Caco-2 (cell line): ENCODE data around the gene JARID2. TPM values are rescaled to one million over a fixed set of nuclear protein-coding genes. Genes with fewer than 3 reads are reported as not detected.

Source experiments
- BruUV-seq: library from RNA; stranded (reverse); fragments of 400-500 nt; replicated peaks from 2 replicates; lab custom pipeline; 2021; lab: Mats Ljungman, UMichigan
- CTCF ChIA-PET: fragments of 300-600 bp; sonication (Branson Sonifier 250); formaldehyde crosslinking; loops from one replicate; lab custom pipeline; 2022; ENCODE audit warnings: antibody characterized with exemption; lab: Charles Lee
- POLR2A ChIA-PET: fragments of 300-600 bp; sonication (Branson Sonifier 250); formaldehyde crosslinking; loops from one replicate; lab custom pipeline; 2022; ENCODE audit warnings: antibody characterized with exemption; lab: Charles Lee
- DNase-seq, 2 experiments: peaks; one replicate each; pipeline versions ENCODE4 v3.0.0 to v3.0.0-alpha.2; 2020 to 2022
- H3K27me3 ChIP-seq: replicated peaks from 2 replicates; pipeline ENCODE4 v1.6.0; 2011; ENCODE audit warnings: low read length; ENCODE audit not compliant: control insufficient read depth, insufficient read depth
- H3K36me3 ChIP-seq: 2 replicates; pipeline ENCODE4 v1.5.1; 2011; ENCODE audit warnings: low read length; ENCODE audit not compliant: control insufficient read depth, insufficient read depth
- H3K4me1 ChIP-seq: fragments of 250-450 bp; sonication (Bioruptor Pico); 2 replicates; pipeline ENCODE4 v1.5.1; 2020; ENCODE audit warnings: mild to moderate bottlenecking
- H3K4me3 ChIP-seq: 2 replicates; pipeline ENCODE4 v1.5.1; 2011; ENCODE audit warnings: low read depth, mild to moderate bottlenecking, control low read depth, low read length
- H3K9me3 ChIP-seq: fragments of 250-450 bp; sonication (Bioruptor Pico); 2 replicates; pipeline ENCODE4 v1.5.1; 2020; ENCODE audit warnings: mild to moderate bottlenecking, moderate library complexity
- H3K27ac Mint-ChIP-seq: one replicate; pipeline ENCODE4 v1.8.0; 2022; ENCODE audit warnings: mixed read lengths; ENCODE audit not compliant: unreplicated experiment
- H3K27me3 Mint-ChIP-seq: one replicate; pipeline ENCODE4 v1.8.0; 2022; ENCODE audit warnings: mixed read lengths; ENCODE audit not compliant: insufficient read depth, unreplicated experiment
- H3K36me3 Mint-ChIP-seq: one replicate; pipeline ENCODE4 v1.8.0; 2022; ENCODE audit warnings: mild to moderate bottlenecking, mixed read lengths; ENCODE audit not compliant: insufficient read depth, unreplicated experiment
- H3K4me1 Mint-ChIP-seq: one replicate; pipeline ENCODE4 v1.8.0; 2022; ENCODE audit warnings: low read depth, mixed read lengths; ENCODE audit not compliant: unreplicated experiment
- H3K4me3 Mint-ChIP-seq: one replicate; pipeline ENCODE4 v1.8.0; 2022; ENCODE audit warnings: mild to moderate bottlenecking, moderate library complexity, mixed read lengths; ENCODE audit not compliant: unreplicated experiment
- H3K9me3 Mint-ChIP-seq: one replicate; pipeline ENCODE4 v1.8.0; 2022; ENCODE audit warnings: mixed read lengths; ENCODE audit not compliant: unreplicated experiment
- CTCF ChIP-seq, 2 experiments: fragments of 200-600 bp in 1 of 2; IDR thresholded peaks; 1 replicate in 1 of 2; 2 replicates in 1 of 2; pipeline versions ENCODE4 v1.5.1 to v1.8.0; 2011 to 2022; ENCODE audit warnings: antibody characterized with exemption in 1 of 2, control low read depth in 1 of 2, inconsistent platforms in 1 of 2, low read depth in 1 of 2, low read length in 1 of 2, mild to moderate bottlenecking in 1 of 2, moderate library complexity in 1 of 2; ENCODE audit not compliant: insufficient read depth in 1 of 2, severe bottlenecking in 1 of 2, unreplicated experiment in 1 of 2
- intact Hi-C: fragments of 100-400 bp; cut with micrococcal nuclease; formaldehyde crosslinking; loops from one replicate; pipeline ENCODE4 v1.10.0; 2022; ENCODE audit not compliant: unreplicated experiment
- total RNA-seq: library from RNA; stranded (reverse); gene quantifications from 2 replicates; pipeline ENCODE4 v1.2.3, GENCODE V29; 2022

Gene JARID2
- total RNA-seq, 1 experiment from 2014 or later, result 18.3 TPM

DNA sequence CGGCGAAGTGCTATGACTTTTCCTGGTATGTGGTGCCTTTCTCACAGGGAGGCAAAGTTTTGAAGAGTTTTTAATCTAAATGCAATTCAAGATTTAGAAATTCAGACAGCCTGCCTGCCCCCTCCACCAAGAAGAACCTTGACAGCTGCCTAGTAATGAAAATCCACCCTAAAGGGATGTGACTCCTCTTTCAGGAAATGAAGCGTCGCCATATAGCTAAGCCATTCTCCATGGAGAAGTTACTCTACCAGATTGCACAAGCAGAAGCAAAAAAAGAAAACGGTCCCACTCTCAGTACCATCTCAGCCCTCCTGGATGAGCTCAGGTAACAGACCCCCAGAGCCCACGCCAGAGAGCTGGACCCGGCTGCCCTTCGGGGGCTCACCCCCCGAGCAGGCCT lies 266.9 kb downstream of the JARID2 start:
- POLR2A ChIA-PET, result no interaction called here

GRCh38 chr6:15513131-15513771 lies 267.4 kb downstream of the JARID2 start:
- DNase-seq, result no peak
- BruUV-seq, result no TSS peak
- Mint-ChIP-seq H3K9me3 (no peaks in the 10 kb centered on the region), H3K4me3 (no peak overlapping the region), H3K4me1 (no peaks in the 10 kb centered on the region), H3K27ac (no peak overlapping the region), H3K27me3 (no peaks in the 10 kb centered on the region), H3K36me3 (peaks cover 53% of the 10 kb centered on the region)
- H3K9me3 ChIP-seq, result no peaks in the 10 kb centered on the region
- H3K4me1 ChIP-seq, result no peaks in the 10 kb centered on the region
- CTCF ChIA-PET, result no interaction called here
- POLR2A ChIA-PET, result interaction anchor here (0.5 kb wide), 1 partner anchor 1389 kb away, joined by 6 read pairs; no protein-coding TSS in a partner anchor
- no peaks in the 10 kb centered on the region for H3K27me3 ChIP-seq
- H3K4me3 ChIP-seq, result no peak overlapping the region
- H3K36me3 ChIP-seq, result peaks cover 2% of the 10 kb centered on the region
- intact Hi-C loops, result no loop called here
- TF ChIP-seq CTCF (IDR thresholded peaks at IDR 0.05; ENCODE audit: insufficient read depth in 1 of 2, low read depth in 1 of 2, low read length in 1 of 2, severe bottlenecking in 1 of 2, unreplicated experiment in 1 of 2), result no peak

More for the DNA sequence above, 266.9 kb downstream of the JARID2 start:
- CTCF ChIA-PET, result no interaction called here
- Histone ChIP-seq H3K9me3 (no peaks in the 10 kb centered on the region), H3K4me1 (no peaks in the 10 kb centered on the region), H3K4me3 (no peak overlapping the region), H3K36me3 (peaks cover 2% of the 10 kb centered on the region), H3K27me3 (no peaks in the 10 kb centered on the region)
- Mint-ChIP-seq H3K27ac (no peak overlapping the region), H3K36me3 (peaks cover 48% of the 10 kb centered on the region), H3K4me1 (no peaks in the 10 kb centered on the region), H3K9me3 (no peaks in the 10 kb centered on the region), H3K27me3 (no peaks in the 10 kb centered on the region), H3K4me3 (no peak overlapping the region)
- DNase-seq, result no peak
- no TSS peak for BruUV-seq
- no peak for TF ChIP-seq CTCF (IDR thresholded peaks at IDR 0.05; ENCODE audit: insufficient read depth in 1 of 2, low read depth in 1 of 2, low read length in 1 of 2, severe bottlenecking in 1 of 2, unreplicated experiment in 1 of 2)
- intact Hi-C loops, result no loop called here

DNA sequence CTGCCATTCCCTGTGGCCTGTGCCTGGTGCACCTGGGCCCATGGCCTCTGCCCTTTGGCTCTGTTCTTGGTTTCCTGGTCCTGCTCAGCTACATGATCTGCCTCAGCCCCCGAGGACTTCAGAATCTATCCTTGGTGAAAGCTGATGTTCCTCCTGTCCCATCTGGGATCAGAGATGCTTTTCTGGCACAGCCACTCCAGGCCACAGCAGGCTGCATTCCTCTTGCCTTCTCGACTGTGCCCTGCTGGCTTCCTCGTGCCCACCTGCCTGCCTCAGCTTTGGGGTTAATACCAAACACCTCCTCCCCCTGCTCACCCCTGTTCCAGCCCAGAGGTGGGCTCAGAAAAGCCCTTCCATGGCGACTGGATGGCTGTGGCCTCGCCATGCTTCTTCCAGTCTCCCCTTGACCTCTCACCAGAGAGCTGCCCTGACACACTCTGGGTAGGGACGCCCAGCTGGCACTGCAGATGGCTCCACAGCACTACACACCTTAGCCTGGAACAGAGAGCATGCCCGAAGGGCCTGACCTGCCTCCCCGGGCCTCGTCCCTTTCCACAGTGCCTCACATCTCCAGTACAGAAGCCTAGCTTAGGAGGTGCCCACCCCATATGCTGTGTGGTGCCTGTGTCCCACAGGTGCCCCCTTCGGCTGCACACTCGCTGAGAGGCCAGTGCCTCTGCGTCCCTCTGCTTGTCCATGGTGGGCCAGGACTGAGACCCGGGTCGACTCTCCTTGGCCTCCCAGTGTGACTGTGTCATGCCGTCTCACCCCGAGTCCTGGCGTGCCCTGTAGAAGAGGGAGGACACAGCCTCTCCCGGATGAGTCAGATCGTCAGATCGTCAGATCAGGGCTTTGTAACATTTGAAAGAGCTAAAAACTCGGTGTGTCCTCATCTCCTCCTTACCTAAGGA lies 268.2 kb downstream of the JARID2 start:
- CTCF ChIA-PET, result no interaction called here
- intact Hi-C loops, result no loop called here

More for the DNA sequence above, 268.2 kb downstream of the JARID2 start:
- Mint-ChIP-seq H3K4me3 (no peak overlapping the region), H3K4me1 (no peaks in the 10 kb centered on the region), H3K27me3 (no peaks in the 10 kb centered on the region), H3K36me3 (peaks cover 61% of the 10 kb centered on the region), H3K27ac (no peak overlapping the region), H3K9me3 (no peaks in the 10 kb centered on the region)
- no peaks in the 10 kb centered on the region for H3K27me3 ChIP-seq
- no peak for TF ChIP-seq CTCF (IDR thresholded peaks at IDR 0.05; ENCODE audit: insufficient read depth in 1 of 2, low read depth in 1 of 2, low read length in 1 of 2, severe bottlenecking in 1 of 2, unreplicated experiment in 1 of 2)
- H3K9me3 ChIP-seq, result no peaks in the 10 kb centered on the region
- no peaks in the 10 kb centered on the region for H3K4me1 ChIP-seq
- POLR2A ChIA-PET, result interaction anchor here (0.5 to 0.6 kb wide), 2 partner anchors 39 to 1390 kb away, joined by 3 to 6 read pairs; no protein-coding TSS in a partner anchor
- H3K36me3 ChIP-seq, result peaks cover 2% of the 10 kb centered on the region
- no peak for DNase-seq
- no peak overlapping the region for H3K4me3 ChIP-seq
- no TSS peak for BruUV-seq
